Adipose tissue (tissue), 3 donors: ENCODE results near the gene CALR3. TPM values are rescaled to one million over a fixed set of nuclear protein-coding genes. Genes with fewer than 3 reads are reported as not detected.
"Not testable (repeated sequence)": the region's sequence is repeated elsewhere in the genome, so short reads cannot be mapped to it uniquely, and the experiment has no call there.

Source experiments
- H3K27ac ChIP-seq: one replicate; pipeline ENCODE4 v1.5.1; 2013; ENCODE audit warnings: low read depth, low read length
- WGBS, 3 donors: extraction: QIAGEN DNeasy Blood & Tissue Kit; methylation state at CpG; one replicate each; pipeline ENCODE4 v1.1.7; 2013; 5-methylcytosine and 5-hydroxymethylcytosine counted together
- polyA plus RNA-seq, 3 donors: library from polyadenylated mRNA; stranded (reverse); fragments of 200-250 nt; gene quantifications; one replicate each; pipeline ENCODE4 v1.2.3, GENCODE V29; 2013
- donor health status: healthy with polysubstance abuse.
- donor health status: Bipolar disorder and iron deficiency.
- donor health status: healthy.

Gene CALR3
- polyA plus RNA-seq, 3 donors: not detected

DNA sequence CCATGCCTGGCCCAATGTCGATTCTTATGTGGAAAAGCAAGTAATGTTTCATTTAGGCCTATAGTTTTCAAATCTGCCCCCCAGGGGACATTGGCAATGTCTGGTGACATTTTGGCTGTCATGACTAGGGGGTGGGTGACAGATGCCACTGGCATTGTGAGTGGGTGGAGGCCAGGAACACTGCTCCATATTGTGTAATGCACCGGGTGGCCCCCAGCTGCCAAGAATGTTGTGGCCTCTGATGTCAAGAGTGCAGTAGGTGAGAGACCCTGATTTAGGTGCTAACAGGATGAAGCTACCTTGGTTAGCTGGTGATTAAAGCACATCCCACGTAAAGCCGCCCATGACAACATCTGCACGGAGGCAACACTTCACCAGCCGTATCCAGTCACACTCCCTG is 11.0 kb upstream of the CALR3 start:
- 79 to 93% (median 90%) methylated on average over 6 of the region's 6 CpGs for WGBS, 3 donors
- H3K27ac ChIP-seq: no peak overlapping the region

DNA sequence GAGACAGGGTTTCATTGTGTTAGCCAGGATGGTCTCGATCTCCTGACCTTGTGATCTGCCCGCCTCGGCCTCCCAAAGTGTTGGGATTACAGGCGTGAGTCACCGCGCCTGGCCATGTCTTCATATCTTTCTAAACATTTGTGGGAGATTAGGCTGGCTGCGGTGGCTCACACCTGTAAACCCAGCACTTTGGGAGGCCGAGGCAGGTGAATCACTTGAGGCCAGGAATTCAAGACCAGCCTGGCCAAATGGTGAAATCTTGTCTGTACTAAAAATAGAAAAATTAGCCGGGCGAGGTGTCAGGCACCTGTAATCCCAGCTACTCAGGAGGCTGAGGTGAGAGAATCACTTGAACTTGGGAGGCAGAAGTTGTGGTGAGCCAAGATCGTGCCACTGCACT is 10.2 kb upstream of the CALR3 start:
- not testable (repeated sequence) for H3K27ac ChIP-seq
- WGBS, 3 donors: 94 to 95% (median 94%) methylated on average over 10 to 11 of the region's 11 CpGs

DNA sequence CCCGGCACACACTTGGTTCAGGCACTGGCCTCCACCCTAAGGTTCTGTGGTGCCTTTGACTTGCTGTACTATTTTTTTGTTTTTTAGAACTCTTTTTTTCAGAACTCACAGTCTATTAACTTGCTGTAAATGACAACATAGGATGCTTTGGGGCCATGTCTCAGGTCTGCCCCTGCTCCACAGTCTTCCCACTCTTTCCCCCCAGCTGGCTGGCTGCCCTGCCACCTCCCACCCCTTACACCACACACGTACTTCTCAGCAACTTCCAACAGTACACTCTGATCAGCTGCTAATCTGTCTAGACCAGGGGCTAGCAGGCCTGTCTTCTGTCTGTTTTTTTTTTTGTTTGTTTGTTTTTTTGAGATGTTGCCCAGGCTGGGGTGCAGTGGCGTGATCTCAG is 8.3 kb upstream of the CALR3 start:
- 83 to 88% (median 87%) methylated on average over 3 of the region's 3 CpGs for WGBS, 3 donors
- no peak overlapping the region for H3K27ac ChIP-seq

DNA sequence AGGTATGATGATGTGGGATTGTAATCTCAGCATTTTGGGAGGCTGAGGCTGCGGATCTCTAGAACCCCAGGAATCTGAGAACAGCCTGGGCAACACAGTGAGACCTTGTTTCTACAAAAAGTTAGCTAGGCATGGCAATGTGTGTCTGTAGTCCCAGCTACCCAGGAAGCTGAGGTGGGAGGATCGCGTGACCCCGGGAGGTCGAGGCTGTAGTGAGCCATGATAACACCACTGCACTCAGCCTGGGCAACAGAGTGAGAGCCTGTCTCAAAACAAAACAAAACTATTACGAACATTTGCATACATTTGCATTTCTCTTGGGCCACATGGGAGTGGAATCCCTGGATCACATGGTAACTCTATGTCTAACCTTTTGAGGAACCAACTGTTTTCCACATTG is 1.9 kb upstream of the CALR3 start:
- no peak overlapping the region for H3K27ac ChIP-seq
- 93 to 97% (median 96%) methylated on average over 6 of the region's 6 CpGs for WGBS, 3 donors

DNA sequence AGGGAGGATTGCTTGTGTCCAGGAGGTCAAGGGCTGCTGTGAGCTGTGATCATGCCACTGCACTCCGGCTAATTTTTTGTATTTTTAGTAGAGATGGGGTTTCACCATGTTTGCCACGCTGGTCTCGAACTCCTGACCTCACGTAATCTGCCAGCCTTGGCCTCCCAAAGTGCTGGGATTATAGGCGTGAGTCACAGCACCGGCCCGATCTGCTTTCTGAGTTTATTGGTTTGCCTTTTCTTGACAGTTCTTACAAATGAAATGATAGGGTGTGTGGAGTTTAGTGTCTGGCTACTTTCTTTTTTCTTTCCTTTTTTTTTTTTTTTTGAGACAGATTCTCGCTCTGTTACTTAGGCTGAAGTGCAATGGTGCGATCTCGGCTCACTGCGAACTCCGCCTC is 1.1 kb upstream of the CALR3 start:
- WGBS, 3 donors: 82 to 89% (median 86%) methylated on average over 11 to 12 of the region's 12 CpGs
- H3K27ac ChIP-seq: no peak overlapping the region

DNA sequence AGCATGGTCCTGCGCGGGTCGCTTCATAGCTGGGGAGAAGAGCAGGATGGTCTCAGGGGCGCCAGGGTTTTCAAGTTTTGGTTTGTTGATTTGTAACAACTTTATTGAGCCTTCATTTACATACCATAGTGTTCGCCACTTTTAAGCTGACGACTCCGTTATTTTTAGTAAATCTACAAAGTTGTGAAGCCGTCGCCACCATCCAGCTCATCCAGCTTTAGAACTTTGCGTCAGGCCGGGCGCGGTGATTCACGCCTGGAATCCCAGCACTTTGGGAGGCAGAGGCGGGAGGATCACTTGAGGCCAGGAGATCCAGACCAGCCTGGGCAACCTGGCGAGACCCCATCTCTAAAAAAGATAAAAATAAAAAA is 631 bp upstream of the CALR3 start:
- no peak overlapping the region for H3K27ac ChIP-seq
- 18 to 29% (median 18%) methylated on average over 16 of the region's 16 CpGs for WGBS, 3 donors

DNA sequence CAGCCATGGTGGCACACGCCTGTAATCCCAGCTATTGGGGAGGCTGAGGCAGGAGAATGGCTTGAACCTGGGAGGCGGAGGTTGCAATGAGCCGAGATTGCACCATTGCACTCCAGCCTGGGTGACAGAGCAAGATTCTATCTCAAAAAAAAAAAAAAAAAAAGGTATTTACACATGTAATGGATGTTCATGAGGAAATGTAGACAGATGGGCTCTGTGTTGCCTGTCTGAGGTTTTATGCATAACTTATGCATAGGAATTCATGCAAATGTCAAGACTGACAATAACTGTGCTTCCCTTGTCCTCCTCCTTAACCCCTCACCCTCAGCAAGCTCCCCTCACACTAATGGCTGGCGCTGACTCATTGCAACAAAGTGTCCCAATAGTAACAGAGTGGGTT is 9.5 kb downstream of the CALR3 start:
- 83 to 90% (median 88%) methylated on average over 4 of the region's 4 CpGs for WGBS, 3 donors

DNA sequence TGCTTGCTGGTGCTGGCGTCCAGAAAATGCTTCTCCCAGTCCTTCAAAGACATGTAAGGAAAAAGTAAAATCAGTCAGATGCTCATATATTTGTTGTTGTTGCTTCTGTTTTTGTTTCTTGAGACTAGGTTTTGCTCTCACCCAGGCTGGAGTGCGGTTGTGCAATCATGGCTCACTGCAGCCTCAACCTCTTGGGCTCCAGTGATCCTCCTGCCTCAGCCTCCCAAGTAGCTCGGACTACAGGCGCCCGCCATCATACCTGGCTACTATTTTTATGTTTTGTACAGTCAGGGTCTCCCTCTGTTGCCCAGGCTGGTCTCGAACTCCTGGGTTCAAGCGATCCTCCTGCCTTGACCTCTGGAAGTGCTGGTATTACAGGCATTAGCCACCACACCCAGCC is 13.2 kb downstream of the CALR3 start:
- 76 to 92% (median 79%) methylated on average over 7 of the region's 7 CpGs for WGBS, 3 donors
- no peak overlapping the region for H3K27ac ChIP-seq

More for the DNA sequence above, 9.5 kb downstream of the CALR3 start:
- H3K27ac ChIP-seq: not testable (repeated sequence)

DNA sequence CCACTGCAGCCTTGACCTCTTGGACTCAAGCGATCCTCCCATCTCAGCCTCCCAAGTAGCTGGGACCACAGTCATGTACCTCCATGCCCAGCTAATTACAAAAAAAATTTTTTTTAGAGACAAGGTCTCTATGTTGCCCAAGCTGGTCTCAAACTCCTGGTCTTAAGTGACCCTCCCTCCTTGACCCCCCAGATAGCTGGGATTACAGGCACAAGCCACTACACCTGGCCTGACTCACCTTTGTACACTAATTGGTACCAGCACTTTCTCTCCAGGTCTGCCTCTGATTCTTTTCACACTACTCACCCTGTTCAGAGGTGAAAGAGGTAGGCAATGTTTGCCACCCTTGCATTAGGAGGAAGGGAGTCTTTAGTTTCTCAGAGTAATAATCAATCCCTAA is 18.7 kb downstream of the CALR3 start:
- 96 to 100% (median 100%) methylated on average over 1 of the region's 1 CpG for WGBS, 3 donors

DNA sequence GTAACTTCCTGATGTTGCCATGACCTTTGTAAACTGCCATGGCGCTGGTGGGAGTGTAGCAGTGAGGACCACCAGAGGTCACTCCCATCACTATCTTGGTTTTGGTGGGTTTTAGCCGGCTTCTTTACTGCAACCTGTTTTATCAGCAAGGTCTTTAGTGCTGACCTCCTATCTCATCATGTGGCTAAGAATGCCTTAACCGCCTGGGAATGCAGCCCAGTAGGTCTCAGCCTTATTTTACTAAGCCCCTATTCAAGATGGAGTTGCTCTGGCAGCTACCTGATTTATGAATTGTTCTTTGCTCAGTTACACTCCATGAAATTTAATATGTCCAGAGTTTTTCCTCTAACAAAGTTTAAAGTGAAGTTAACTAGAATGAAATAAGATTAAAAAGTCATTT is 19.6 kb downstream of the CALR3 start:
- no peak overlapping the region for H3K27ac ChIP-seq
- WGBS, 3 donors: 52 to 76% (median 64%) methylated on average over 3 of the region's 3 CpGs

More for the DNA sequence above, 18.7 kb downstream of the CALR3 start:
- H3K27ac ChIP-seq: no peak overlapping the region

DNA sequence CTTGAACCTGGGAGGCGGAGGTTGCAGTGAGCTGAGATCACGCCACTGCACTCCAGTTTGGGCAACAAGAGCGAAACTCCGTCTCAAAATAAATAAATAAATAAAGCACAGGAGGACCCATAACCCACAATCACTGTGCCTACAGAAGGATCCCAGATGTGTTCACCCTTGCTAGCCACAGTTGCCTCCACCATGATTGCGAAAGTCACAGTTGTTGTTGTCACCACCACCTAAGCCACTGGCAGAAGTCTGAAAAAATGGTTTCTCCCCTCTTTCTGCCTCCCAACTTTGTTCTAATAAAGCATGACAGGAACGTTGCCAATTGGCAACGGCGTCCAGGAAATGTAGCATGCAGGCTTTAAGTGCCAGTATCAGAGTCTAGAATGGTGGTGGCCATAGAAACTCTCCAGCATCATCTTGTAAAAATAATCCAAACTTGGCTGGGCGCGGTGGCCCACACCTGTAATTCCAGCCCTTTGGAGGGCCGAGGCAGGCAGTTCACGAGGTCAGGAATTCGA is 22.0 kb downstream of the CALR3 start:
- WGBS, 3 donors: 70 to 89% (median 78%) methylated on average over 13 of the region's 13 CpGs
- no peak overlapping the region for H3K27ac ChIP-seq

DNA sequence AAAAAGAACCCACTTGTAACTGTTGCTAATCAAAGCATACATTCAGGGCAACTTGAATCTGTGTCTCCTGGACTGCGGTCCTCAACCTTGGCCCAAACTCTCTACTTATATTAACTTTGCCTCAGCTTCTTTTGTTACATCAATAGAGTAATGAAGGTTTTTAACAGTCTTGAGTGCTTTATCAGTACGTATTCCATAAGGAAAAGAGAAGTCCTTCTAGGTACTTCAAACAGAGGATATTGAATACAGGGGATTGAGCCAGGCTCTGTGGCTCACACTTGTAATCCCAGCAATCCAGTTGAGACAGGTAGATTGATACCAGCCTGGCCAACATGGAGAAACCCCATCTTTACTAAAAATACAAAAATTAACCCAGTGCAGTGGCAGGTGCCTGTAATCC is 23.0 kb downstream of the CALR3 start:
- WGBS, 3 donors: 69 to 97% (median 79%) methylated on average over 2 of the region's 2 CpGs
- H3K27ac ChIP-seq: no peak overlapping the region

DNA sequence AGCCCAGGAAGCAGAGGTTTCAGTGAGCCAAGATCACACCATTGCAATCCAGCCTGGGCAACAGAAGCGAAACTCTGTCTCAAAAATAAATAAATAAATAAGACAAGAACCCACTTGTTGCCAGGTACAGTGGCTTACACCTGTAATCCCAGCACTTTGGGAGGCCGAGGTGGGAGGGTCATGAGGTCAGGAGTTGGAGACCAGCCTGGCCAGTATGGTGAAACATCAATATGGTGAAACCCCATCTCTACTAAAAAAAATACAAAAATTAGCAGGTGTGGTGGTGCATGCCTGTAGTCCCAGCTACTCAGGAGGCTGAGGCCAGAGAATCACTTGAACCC is 23.4 kb downstream of the CALR3 start:
- H3K27ac ChIP-seq: peak overlapping the region; percentile 0
- WGBS, 3 donors: 29 to 76% (median 57%) methylated on average over 2 of the region's 2 CpGs

DNA sequence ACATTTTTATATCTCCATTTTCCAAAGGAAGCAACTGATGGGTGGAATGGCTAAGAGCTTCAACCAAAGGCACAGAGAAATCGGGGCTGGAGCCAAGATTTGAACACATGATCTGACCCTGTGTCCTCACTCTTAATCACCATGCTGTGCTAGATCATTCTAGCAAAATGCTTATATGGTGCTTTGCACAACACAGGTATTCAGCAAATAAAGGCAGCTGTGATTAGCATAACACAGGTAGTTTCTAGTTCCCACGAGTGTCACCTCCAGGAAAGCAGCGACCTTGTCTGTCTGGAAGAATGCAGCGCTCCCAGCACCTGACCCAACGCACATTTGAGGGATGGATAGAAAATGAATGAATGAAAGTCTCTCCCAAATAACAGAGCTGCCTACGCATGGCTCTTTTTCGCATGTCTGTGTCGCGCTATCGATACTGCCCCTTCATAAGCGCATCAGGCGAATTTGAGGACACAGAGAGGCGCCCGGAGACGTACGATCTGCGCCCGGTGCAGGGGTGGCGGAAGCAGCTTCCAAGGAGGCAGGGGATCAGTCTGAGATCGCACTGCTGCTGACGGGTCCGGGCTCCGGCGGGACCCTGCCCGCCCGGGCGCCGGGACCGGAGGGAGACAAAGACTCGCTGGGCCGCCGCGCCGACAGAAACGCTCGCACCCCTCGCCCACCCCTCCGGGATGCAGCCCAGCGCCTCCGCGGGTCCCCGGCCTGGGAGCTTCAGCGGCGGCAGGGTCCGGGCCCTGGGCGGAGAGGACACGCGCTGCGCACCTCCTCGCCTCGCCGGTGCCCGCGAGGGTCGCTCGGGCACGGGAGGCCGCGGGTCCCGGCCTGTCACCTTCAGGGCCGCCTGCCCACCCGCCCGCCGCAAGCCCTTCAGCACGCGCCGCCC is 24.8 kb downstream of the CALR3 start:
- H3K27ac ChIP-seq: no peak overlapping the region
- 0 to 1% (median 1%) methylated on average over 48 to 67 of the region's 67 CpGs for WGBS, 3 donors

DNA sequence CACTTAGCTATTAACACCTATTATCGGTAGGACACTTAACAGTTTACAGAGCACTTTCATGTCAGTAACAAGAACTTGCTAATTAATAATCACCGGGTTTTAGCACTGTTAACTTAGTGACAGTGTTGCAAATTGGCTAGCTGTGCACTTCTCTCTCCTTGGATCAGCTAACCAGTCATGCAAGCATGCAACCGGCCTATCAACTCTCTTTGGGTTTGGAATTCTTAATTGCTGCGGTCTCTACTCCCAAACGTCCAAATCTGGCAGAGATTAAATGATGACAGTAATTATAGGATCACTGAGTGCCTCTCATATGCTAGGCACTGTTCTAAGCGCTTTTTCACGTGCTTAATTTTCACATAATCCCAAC is 25.4 kb downstream of the CALR3 start:
- no peak overlapping the region for H3K27ac ChIP-seq
- 18 to 46% (median 35%) methylated on average over 7 of the region's 7 CpGs for WGBS, 3 donors

DNA sequence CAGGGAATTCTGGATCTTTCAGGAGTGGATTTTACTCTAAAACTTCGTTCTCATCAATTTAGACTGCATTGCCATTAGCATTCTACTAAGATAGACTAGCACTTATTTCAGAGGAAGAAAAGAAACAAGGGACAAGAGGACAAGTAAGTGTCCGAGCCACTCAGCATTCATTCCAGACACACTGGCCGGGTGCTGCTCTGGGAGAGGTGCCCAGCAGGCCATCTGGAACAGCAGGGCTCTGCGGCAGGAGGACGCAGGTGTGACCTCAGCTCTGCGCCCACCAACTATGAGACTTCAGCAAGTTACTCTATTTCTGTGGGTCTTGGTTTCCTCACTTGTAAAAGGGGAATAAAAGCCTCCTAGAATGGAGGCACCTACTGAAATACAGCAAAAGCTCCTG is 28.4 kb downstream of the CALR3 start:
- H3K27ac ChIP-seq: no peak overlapping the region
- WGBS, 3 donors: 57 to 84% (median 80%) methylated on average over 6 of the region's 6 CpGs

DNA sequence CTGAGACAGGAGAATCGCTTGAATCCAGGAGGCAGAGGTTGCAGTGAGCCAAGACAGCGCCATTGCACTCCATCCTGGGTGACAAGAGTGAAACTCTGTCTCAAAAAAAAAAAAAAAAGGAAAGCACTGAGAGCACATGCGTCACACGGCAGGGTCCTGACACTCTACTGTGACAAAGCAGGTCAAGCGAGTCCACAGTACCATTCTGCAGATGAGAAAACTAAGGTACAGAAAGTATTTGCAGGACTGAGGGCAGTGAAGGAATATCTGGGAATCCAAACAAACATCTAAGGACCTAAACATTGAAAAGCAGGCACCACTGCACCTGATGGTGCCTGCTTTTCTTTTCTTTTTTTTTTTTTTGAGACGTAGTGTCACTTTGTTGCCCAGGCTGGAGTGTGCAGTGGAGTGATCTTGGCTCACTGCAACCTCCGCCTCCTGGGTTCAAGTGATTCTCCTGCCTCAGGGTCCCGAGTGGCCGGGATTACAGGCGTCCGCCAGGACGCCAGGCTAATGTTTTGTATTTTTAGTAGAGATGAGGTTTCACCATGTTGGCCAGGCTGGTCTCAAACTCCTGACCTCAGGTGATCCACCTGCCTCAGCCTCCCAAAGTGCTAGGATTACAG is 29.1 kb downstream of the CALR3 start:
- 83 to 88% (median 87%) methylated on average over 12 of the region's 12 CpGs for WGBS, 3 donors
- not testable (repeated sequence) for H3K27ac ChIP-seq

DNA sequence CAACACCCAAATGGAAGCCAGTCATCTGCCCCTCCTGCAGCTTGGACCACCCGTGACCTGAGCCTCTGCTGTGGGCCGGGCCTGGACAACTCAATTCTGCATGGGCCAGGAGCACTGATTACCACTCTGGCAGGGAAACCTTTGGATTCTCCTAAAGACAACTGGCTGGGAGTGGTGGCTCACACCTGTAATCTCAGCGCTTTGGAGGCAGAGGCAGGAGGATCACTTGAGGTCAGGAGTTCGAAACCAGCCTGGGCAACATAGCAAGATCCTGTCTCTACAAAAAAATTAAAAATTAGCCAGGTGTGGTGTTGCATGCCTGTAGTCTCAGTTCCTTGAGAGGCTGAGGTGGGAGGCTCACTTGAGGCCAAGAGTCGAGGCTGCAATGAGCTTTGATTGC is 30.7 kb downstream of the CALR3 start:
- WGBS, 3 donors: 90 to 95% (median 91%) methylated on average over 5 of the region's 5 CpGs
- no peak overlapping the region for H3K27ac ChIP-seq

DNA sequence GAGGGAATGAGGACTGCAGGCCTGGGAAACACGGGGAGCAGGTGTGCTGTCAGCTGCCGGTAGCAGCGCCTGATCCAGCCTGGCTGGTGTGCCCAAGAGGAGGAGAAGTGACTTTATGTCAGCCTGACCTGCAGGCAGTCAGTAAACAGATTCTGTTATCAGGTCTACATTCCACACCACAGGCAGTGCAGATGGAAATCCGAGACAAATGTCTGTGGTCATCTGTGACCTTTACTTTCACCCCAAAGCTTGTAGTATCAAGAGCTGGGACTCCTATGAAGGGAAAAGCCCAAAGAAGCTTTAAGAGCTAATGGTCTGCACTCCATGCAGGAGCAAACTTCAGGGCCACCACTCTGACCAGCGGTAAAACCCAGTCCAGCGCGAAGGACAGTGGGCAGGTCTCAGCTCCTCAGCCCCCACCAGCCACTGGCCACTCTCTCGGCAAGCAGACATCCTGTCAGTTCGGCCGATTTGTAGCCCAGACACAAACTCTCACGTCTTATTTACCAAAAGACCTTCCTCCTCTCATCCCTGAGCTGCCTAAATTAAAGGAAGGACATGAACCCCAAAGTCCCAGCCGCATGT is 31.9 kb downstream of the CALR3 start:
- 51 to 75% (median 73%) methylated on average over 12 of the region's 12 CpGs for WGBS, 3 donors
- no peak overlapping the region for H3K27ac ChIP-seq
